Measurements from ENCODE around the gene MEIOSIN. TPM values are rescaled to one million over a fixed set of nuclear protein-coding genes. Genes with fewer than 3 reads are reported as not detected.

The MEIOSIN gene
- total and polyA plus RNA-seq, 2 of the 4 experiments (the other 2 are of a cell fraction), result not detected

- peak within 1 kb of the TSS; percentile 84 for H3K27ac ChIP-seq (ENCODE audit: insufficient read depth, low read length)
- H3K9ac ChIP-seq (ENCODE audit: low read depth, low read length), result peak within 1 kb of the TSS; percentile 90
- peak within 1 kb of the TSS; percentile 98 for H2AK5ac ChIP-seq (ENCODE audit: low read depth, low read length)
- in situ Hi-C loops (cut with MboI; ENCODE audit: low sequenced_read_pairs), result no loop called here
- ATAC-seq (ENCODE audit: low read depth) (peak; percentile 99), DNase-seq (peak; percentile 98)
- H2BK15ac ChIP-seq (ENCODE audit: low read depth, low read length), result no peak within 1 kb of the TSS
- H3K4me3 ChIP-seq (ENCODE audit: insufficient read depth, low read depth, low read length), result peak within 1 kb of the TSS; percentile 82
- peak within 1 kb of the TSS; percentile 83 for H3K56ac ChIP-seq (ENCODE audit: extremely low read depth, insufficient read depth, low read length)
- no peak for TF ChIP-seq ELK1 (IDR thresholded peaks at IDR 0.05; ENCODE audit: borderline replicate concordance, low read depth, low read length)
- peak; percentile 32; the same call in 1 of the 2 replicates for TF ChIP-seq USF2 (IDR thresholded peaks at IDR 0.05; ENCODE audit: low read depth, low read length)
- TF ChIP-seq MAZ (IDR thresholded peaks at IDR 0.05; ENCODE audit: borderline replicate concordance, low read depth, low read length), result peak; percentile 86; the same call in 1 of the 2 replicates
- TF ChIP-seq POLR2A (IDR thresholded peaks at IDR 0.05; ENCODE audit: low read depth, low read length), result peak; percentile 88
- TF ChIP-seq MXI1 (IDR thresholded peaks at IDR 0.05; ENCODE audit: borderline replicate concordance, low read depth, low read length), result peak; percentile 37; the same call in 1 of the 2 replicates
- H2AK9ac ChIP-seq (replicated peaks; ENCODE audit: low read depth, low read length, poor library complexity), result peak within 1 kb of the TSS; percentile 95
- BruUV-seq (replicated peaks), result TSS peak; percentile 23
- H2BK20ac ChIP-seq (ENCODE audit: low read depth, low read length), result no peak within 1 kb of the TSS
- H3K14ac ChIP-seq (replicated peaks; ENCODE audit: low read depth, low read length), result peak within 1 kb of the TSS; percentile 94
- peak within 1 kb of the TSS; percentile 50 to 90; a peak in 2 of 4 replicates for H4K8ac ChIP-seq (ENCODE audit: low read depth in 2 of 2, low read length in 2 of 2)
- H3K9me3 ChIP-seq (ENCODE audit: control insufficient read depth, insufficient read depth, low read length), result no peaks in the 10 kb centered on the region
- WGBS, 2 experiments (ENCODE audit: extremely low coverage in 2 of 2, insufficient read length in 1 of 2), result 0% methylated on average over 52 of the region's 86 CpGs; no CpG with 5 or more reads in 1 of the 2 experiments
- CTCF ChIA-PET, result no interaction called here
- POLR2A ChIA-PET (ENCODE audit: unreplicated experiment), result interaction anchor here (0.6 to 1.5 kb wide), 6 partner anchors 8 to 155 kb away, joined by 3 to 13 read pairs (median 6); partner anchors contain the start of genes DMPK and SIX5
- no peaks in the 10 kb centered on the region for H3K27me3 ChIP-seq (ENCODE audit: control insufficient read depth, insufficient read depth, low read length)
- H3K9me1 ChIP-seq (ENCODE audit: insufficient read depth, low read length), result peaks cover 5% of the 10 kb centered on the region
- H3K4me2 ChIP-seq (ENCODE audit: low read depth, low read length), result peak within 1 kb of the TSS; percentile 98
- dilution Hi-C loops (cut with HindIII; ENCODE audit: low sequenced_read_pairs, unreplicated experiment), result no loop called here
- H4K20me1 ChIP-seq (ENCODE audit: insufficient read depth, low read length), result peaks cover 4% of the 10 kb centered on the region; the same call in 1 of the 2 replicates
- H2BK5ac ChIP-seq (ENCODE audit: low read depth, low read length, poor library complexity, severe bottlenecking), result peak within 1 kb of the TSS; percentile 77
- H3K36me3 ChIP-seq (ENCODE audit: control insufficient read depth, insufficient read depth, low read length), result peaks cover 21% of the 10 kb centered on the region
- intact Hi-C loops (cut with micrococcal nuclease), result no loop called here
- peak within 1 kb of the TSS; percentile 94 for H2AFZ ChIP-seq (replicated peaks; ENCODE audit: low read length, poor library complexity)
- H4K5ac ChIP-seq (ENCODE audit: low read depth, low read length), result peak within 1 kb of the TSS; percentile 54
- H3K79me1 ChIP-seq (ENCODE audit: low read depth in 1 of 2, low read length in 2 of 2), result peaks cover 13 to 41% of the 10 kb centered on the region in 2 experiments
- H3K4me1 ChIP-seq (ENCODE audit: control insufficient read depth, insufficient read depth, low read length), result peaks cover 6% of the 10 kb centered on the region
- peak within 1 kb of the TSS; percentile 90 for H3K23ac ChIP-seq (ENCODE audit: low read depth, low read length)
- H4K91ac ChIP-seq (ENCODE audit: insufficient read depth, low read depth, low read length), result peak within 1 kb of the TSS; percentile 70
- peak within 1 kb of the TSS; percentile 36; the same call in 1 of the 2 replicates for H2BK120ac ChIP-seq (ENCODE audit: low read depth, low read length)
- peak within 1 kb of the TSS; percentile 86 for H3K4ac ChIP-seq (ENCODE audit: low read depth, low read length)
- H3K18ac ChIP-seq (ENCODE audit: low read depth, low read length), result no peak within 1 kb of the TSS; the same call in 1 of the 2 replicates
Measured at GRCh38 chr19:45792470-45793177, 59.4 kb downstream of the MEIOSIN start, which contains the start of gene DMWD. DMWD (minus strand) TSS chr19:45792845; CDS start chr19:45792756, 89 bp downstream.
